A549 (cell line): ENCODE results near the gene CENPX. TPM values are rescaled to one million over a fixed set of nuclear protein-coding genes. Genes with fewer than 3 reads are reported as not detected.
A peak's percentile ranks its signal among the peaks of the same experiment; 100 is the strongest.

Experiments used
- ATAC-seq, 2 experiments: fragments of 200-7000 bp in 1 of 2; fragments of >200 bp in 1 of 2; cut with Nextera tagmentation in 1 of 2; cut with Tn5 transposase in 1 of 2; 3 replicates each; pipeline versions ENCODE4 v1.8.0 to v1.9.1; 2018 to 2020; ENCODE audit warnings: mild to moderate bottlenecking in 1 of 2, moderate library complexity in 1 of 2
- CTCF ChIA-PET: fragments of 300-600 bp; sonication (Branson Sonifier 250); formaldehyde crosslinking; extraction: SDS; loops from one replicate; lab custom pipeline; 2021; ENCODE audit warnings: antibody characterized with exemption, inconsistent platforms; lab: Yijun Ruan, JAX
- POLR2A ChIA-PET: fragments of 350-600 bp; formaldehyde crosslinking; extraction: SDS; loops from one replicate; lab custom pipeline; 2021; ENCODE audit warnings: antibody characterized with exemption, inconsistent platforms; lab: Yijun Ruan, JAX
- DNase-seq, 2 experiments: peaks; one replicate each; pipeline versions ENCODE4 v3.0.0 to v3.0.0-alpha.2; 2011 to 2016; ENCODE audit warnings: low read depth in 1 of 2, low spot score in 1 of 2
- FAIRE-seq: peaks from 2 replicates; lab custom pipeline; 2011; peaks lifted over from hg19 to GRCh38; lab: Jason Lieb, UNC
- H3K27ac ChIP-seq, 2 experiments: fragments of >200 bp; sonication (Bioruptor Twin); formaldehyde crosslinking; 3 replicates each; pipeline ENCODE4 v1.5.1; 2016 to 2017
- H3K4me1 ChIP-seq: fragments of >200 bp; sonication (Bioruptor Twin); formaldehyde crosslinking; 3 replicates; pipeline ENCODE4 v1.6.1; 2016
- H3K4me2 ChIP-seq: fragments of >200 bp; sonication (Bioruptor Twin); formaldehyde crosslinking; 3 replicates; pipeline ENCODE4 v1.6.1; 2016
- H3K4me3 ChIP-seq: fragments of >200 bp; sonication (Bioruptor Twin); formaldehyde crosslinking; 3 replicates; pipeline ENCODE4 v1.5.1; 2016
- H3K9me3 ChIP-seq: fragments of >200 bp; sonication (Bioruptor Twin); formaldehyde crosslinking; 3 replicates; pipeline ENCODE4 v1.6.1; 2016
- BCL3 ChIP-seq: fragments of >200 bp; sonication (Bioruptor Twin); formaldehyde crosslinking; IDR thresholded peaks from 3 replicates; pipeline ENCODE4 v1.6.1; 2016
- CBX2 ChIP-seq: fragments of 200-600 bp; sonication (generic); IDR thresholded peaks from 2 replicates; pipeline ENCODE4 v1.6.1; 2016; ENCODE audit warnings: low read depth, mild to moderate bottlenecking, borderline replicate concordance
- CEBPB ChIP-seq, 2 experiments: fragments of >200 bp in 1 of 2; sonication (Bioruptor Twin) in 1 of 2; formaldehyde crosslinking in 1 of 2; IDR thresholded peaks; 2 replicates each; pipeline ENCODE4 v1.6.1; 2012 to 2016
- EHF ChIP-seq: fragments of 250-450 bp; sonication (Bioruptor Pico); IDR thresholded peaks from 2 replicates; pipeline ENCODE4 v1.5.0; 2020; ENCODE audit warnings: mild to moderate bottlenecking
- EHMT2 ChIP-seq: fragments of 200-600 bp; sonication (generic); IDR thresholded peaks from 2 replicates; pipeline ENCODE4 v1.6.1; 2016; ENCODE audit warnings: antibody characterized with exemption, low read depth, mild to moderate bottlenecking, moderate library complexity
- EP300 ChIP-seq, 2 experiments: fragments of >200 bp; sonication (Bioruptor Twin); formaldehyde crosslinking; IDR thresholded peaks; 2 replicates in 1 of 2; 3 replicates in 1 of 2; pipeline ENCODE4 v1.6.1; 2016 to 2017
- FOSL2 ChIP-seq, 2 experiments: fragments of 450-650 bp in 1 of 2; fragments of >200 bp in 1 of 2; sonication (Bioruptor Twin) in 1 of 2; formaldehyde crosslinking; IDR thresholded peaks; 2 replicates each; pipeline versions ENCODE4 v1.5.0 to v1.6.1; 2016 to 2020; ENCODE audit warnings: mild to moderate bottlenecking in 1 of 2, moderate library complexity in 1 of 2
- FOXS1 ChIP-seq: fragments of 250-450 bp; sonication (Bioruptor Pico); IDR thresholded peaks from 2 replicates; pipeline ENCODE4 v1.5.0; 2020; ENCODE audit warnings: mild to moderate bottlenecking, moderate library complexity
- JUN ChIP-seq, 2 experiments: fragments of >200 bp; sonication (Bioruptor Twin); formaldehyde crosslinking; IDR thresholded peaks; 2 replicates in 1 of 2; 3 replicates in 1 of 2; pipeline ENCODE4 v1.6.1; 2016 to 2017
- KDM5A ChIP-seq: fragments of 200-600 bp; sonication (generic); IDR thresholded peaks from 2 replicates; pipeline ENCODE4 v1.6.1; 2016; ENCODE audit warnings: antibody characterized with exemption, mild to moderate bottlenecking
- MAX ChIP-seq: IDR thresholded peaks from 2 replicates; pipeline ENCODE4 v1.6.1; 2012
- MAZ ChIP-seq: fragments of 150-350 bp; IDR thresholded peaks from 2 replicates; pipeline ENCODE4 v1.6.1; 2014; ENCODE audit warnings: antibody characterized with exemption, low read depth, low read length, borderline replicate concordance
- MYC ChIP-seq: IDR thresholded peaks from 2 replicates; pipeline ENCODE4 v1.6.1; 2012; ENCODE audit warnings: mild to moderate bottlenecking, inconsistent platforms, low read length, improper control_type of control experiment, borderline replicate concordance
- PHF8 ChIP-seq: fragments of 200-600 bp; sonication (generic); IDR thresholded peaks from 2 replicates; pipeline ENCODE4 v1.6.1; 2016; ENCODE audit warnings: low read depth, mild to moderate bottlenecking, antibody characterized with exemption, moderate library complexity, borderline replicate concordance
- POLR2A ChIP-seq: IDR thresholded peaks from 2 replicates; pipeline ENCODE4 v1.6.1; 2012; ENCODE audit warnings: mild to moderate bottlenecking, low read length
- POLR2AphosphoS2 ChIP-seq: conservative IDR thresholded peaks from 2 replicates; pipeline ENCODE4 v1.6.1; 2012; ENCODE audit warnings: low read length, improper control_type of control experiment, inconsistent platforms
- RNF2 ChIP-seq: fragments of 200-600 bp; sonication (generic); IDR thresholded peaks from 2 replicates; pipeline ENCODE4 v1.6.1; 2016; ENCODE audit warnings: low read depth, mild to moderate bottlenecking, antibody characterized with exemption, moderate library complexity, borderline replicate concordance
- SREBF2 ChIP-seq: fragments of 450-650 bp; IDR thresholded peaks from 2 replicates; pipeline ENCODE4 v1.6.1; 2014; ENCODE audit warnings: mild to moderate bottlenecking, moderate library complexity
- TFCP2L1 ChIP-seq: fragments of 250-450 bp; sonication (Bioruptor Pico); IDR thresholded peaks from 2 replicates; pipeline ENCODE4 v1.5.0; 2021; ENCODE audit warnings: mild to moderate bottlenecking
- ZFP36 ChIP-seq: fragments of 450-650 bp; IDR thresholded peaks from 2 replicates; pipeline ENCODE4 v1.6.1; 2014; ENCODE audit warnings: borderline replicate concordance; ENCODE audit not compliant: partially characterized antibody
- WGBS: methylation state at CpG from one replicate; pipeline ENCODE4 v1.1.6; 2017; ENCODE audit errors: missing lambda C conversion rate; 5-methylcytosine and 5-hydroxymethylcytosine counted together
- polyA plus RNA-seq, 4 experiments: library from polyadenylated mRNA; depleted of rRNA in 3 of 4; stranded (reverse); fragments of >200 nt; fragmentation: RNase III in 1 of 4; extraction: RNeasy Plus Mini Kit Qiagen cat#74134 plus additional on column Dnase treatment in 1 of 4; gene quantifications; 2 replicates in 3 of 4; 3 replicates in 1 of 4; pipeline ENCODE4 v1.2.3, GENCODE V29; 2011 to 2017
- TF ChIP-seq, protein P1 (sequence below): fragments of 450-650 bp; IDR thresholded peaks from 2 replicates; pipeline ENCODE4 v1.6.1; 2014; ENCODE audit warnings: antibody characterized with exemption
- TF ChIP-seq, protein P2 (sequence below): IDR thresholded peaks from 2 replicates; pipeline ENCODE4 v1.6.1; 2012; ENCODE audit warnings: low read depth, borderline replicate concordance

CENPX gene
- polyA plus RNA-seq, 2 of the 4 experiments (the other 2 are of a cell fraction): 80.5 to 222 TPM

DNA sequence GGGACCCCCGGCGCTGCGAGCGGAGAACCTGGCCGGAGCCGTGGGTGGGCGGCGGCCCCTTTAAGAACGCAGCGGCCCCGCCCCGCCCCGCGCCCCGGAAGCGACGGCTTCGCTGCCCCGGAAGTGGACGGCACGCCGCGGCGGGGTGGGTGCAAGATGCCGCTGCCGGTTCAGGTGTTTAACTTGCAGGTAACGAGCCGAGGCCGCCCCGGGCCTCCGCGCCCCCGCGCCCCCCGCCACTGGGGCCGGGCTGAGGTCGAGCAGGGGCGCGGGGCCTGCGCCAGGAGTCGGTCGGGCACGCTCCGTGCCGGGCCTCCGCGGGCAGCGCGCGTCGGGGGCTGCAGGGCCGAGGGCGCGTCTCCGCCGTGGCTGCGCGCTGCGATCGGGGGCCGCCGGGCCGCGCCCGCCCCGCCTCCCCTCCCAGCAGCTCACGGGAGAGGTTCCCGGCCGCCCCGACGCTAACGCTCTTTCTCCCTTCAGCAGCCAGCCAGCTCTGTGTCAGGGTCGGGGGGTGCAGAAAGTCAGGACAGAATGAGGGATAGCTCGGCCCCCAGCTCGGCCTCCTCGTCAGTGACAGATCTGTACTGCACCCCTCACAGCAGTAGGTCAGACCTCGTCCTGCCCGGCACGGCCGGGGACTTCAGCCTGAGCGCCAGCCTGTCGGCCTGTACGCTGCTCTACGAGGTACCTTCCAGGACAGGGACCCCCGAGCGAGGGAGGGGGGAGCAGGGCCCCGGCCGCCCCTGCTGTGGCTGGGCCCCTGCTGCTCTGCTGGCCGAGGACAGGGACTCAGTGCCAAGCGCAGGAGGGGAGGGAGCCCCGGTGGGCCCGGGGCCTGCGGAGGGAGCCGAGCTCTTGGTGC, 29.3 kb upstream of the CENPX start, which contains the start of the genes GPS1 and RFNG:
Gene GPS1 (plus strand): TSS at position 123 of the 862 bp plus-strand sequence. CDS start 34 bp downstream, at position 157.
Gene RFNG (minus strand): TSS at position 36 of the 862 bp plus-strand sequence. CDS start 45 bp downstream, outside the sequence.
- peak within 1 kb of the TSS; percentile 91 for H3K4me2 ChIP-seq
- CTCF ChIA-PET: interaction anchor here (1.0 to 21.7 kb wide), 7 partner anchors 9 to 92 kb away, joined by 3 to 191 read pairs (median 24); partner anchors contain the start of genes DCXR, DUS1L and RAC3
- H3K9me3 ChIP-seq: no peaks in the 10 kb centered on the region
- POLR2A ChIA-PET: interaction anchor here (0.6 to 1.0 kb wide), 3 partner anchors 14 to 464 kb away, joined by 3 to 5 read pairs (median 3); partner anchors contain the start of genes DCXR and DUS1L
- H3K4me3 ChIP-seq: peak within 1 kb of the TSS; percentile 97
- WGBS: 4% methylated on average over 29 of the region's 94 CpGs
- peaks cover 16% of the 10 kb centered on the region; the same call in 2 of the 3 replicates for H3K4me1 ChIP-seq
- FAIRE-seq: no peak
- peak within 1 kb of the TSS; percentile 91 to 95 for H3K27ac ChIP-seq
- peak; percentile 63 for ATAC-seq
- DNase-seq: peak; percentile 69 to 85
- 0 out of 2 replicates have a peak, but pooled peaks have one; percentile 55 for TF ChIP-seq MAZ
- peak; percentile 71; the same call in 1 of the 2 replicates for TF ChIP-seq MAX
- TF ChIP-seq POLR2A: peak; percentile 44
- no peak for TF ChIP-seq POLR2AphosphoS2
- no peak for TF ChIP-seq EP300 (IDR thresholded peaks at IDR 0.05)
- TF ChIP-seq KDM5A: peak; percentile 27; the same call in 1 of the 2 replicates
- peak; percentile 77; the same call in 2 of the 3 replicates for TF ChIP-seq BCL3
- TF ChIP-seq JUN (IDR thresholded peaks at IDR 0.05): peak; percentile 75 to 94; a peak in 4 of 5 replicates

DNA sequence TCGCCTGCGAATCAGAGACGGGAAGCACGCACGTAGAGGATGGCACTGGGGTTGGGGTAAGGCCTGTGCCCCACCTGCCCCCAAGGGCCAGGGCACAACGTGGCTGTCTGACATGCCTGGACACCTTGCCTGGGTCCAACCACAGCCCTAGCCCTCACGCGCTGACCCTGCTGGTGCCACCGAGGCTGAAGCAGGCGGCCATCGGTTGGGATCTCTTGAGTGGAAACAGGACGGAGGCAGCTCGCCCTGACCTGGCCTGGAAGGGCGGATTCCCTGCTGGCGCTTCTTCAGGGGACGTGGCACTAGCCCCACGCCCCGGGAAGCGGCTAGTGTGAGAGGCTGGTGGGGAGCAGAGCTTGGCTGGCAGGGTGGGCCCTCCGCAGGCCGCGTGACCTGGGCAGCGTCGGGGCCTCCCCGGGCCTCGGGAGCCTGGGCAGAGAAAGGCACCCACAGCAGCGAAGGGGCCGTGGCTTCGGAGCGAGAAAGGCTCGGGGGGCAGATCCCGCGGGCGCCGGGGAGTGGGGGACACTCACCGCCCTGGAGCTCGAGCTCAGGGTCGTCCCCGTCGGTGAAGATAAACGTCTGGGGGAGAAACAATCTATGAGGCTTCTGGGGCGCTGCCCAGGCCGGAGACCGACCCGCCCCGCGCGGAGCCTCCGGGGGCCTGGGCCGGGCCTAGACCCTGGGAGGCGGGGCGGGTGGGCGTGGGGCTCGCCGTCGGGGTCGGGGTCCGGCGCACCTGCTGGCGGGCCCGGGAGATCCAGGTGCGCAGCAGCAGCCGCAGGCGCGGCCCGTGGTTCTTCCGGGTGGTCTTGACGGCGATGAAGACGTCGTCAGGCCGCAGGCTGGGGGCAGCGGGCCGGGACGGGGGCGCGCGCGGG, 28.3 kb upstream of the CENPX start:
- FAIRE-seq (no peak), DNase-seq (no peak), ATAC-seq (no peak)
- peak overlapping the region; percentile 97 for H3K4me3 ChIP-seq
- peak overlapping the region; percentile 91 to 95 for H3K27ac ChIP-seq
- H3K4me2 ChIP-seq: peak overlapping the region; percentile 91
- ChIA-PET POLR2A (interaction anchor here (1.0 to 2.0 kb wide), 3 partner anchors 13 to 47 kb away, joined by 3 to 8 read pairs (median 5); partner anchors contain the start of genes DCXR, DUS1L and FASN), CTCF (interaction anchor here (1.0 to 21.7 kb wide), 6 partner anchors 9 to 91 kb away, joined by 3 to 191 read pairs (median 6); partner anchors contain the start of genes DCXR, DUS1L and RAC3)
- H3K9me3 ChIP-seq: no peaks in the 10 kb centered on the region
- H3K4me1 ChIP-seq: peaks cover 16% of the 10 kb centered on the region; the same call in 2 of the 3 replicates
- 52% methylated on average over 39 of the region's 79 CpGs for WGBS
- TF ChIP-seq SREBF2 (no peak), PHF8 (0 out of 2 replicates have a peak, but pooled peaks have one; percentile 18)

DNA sequence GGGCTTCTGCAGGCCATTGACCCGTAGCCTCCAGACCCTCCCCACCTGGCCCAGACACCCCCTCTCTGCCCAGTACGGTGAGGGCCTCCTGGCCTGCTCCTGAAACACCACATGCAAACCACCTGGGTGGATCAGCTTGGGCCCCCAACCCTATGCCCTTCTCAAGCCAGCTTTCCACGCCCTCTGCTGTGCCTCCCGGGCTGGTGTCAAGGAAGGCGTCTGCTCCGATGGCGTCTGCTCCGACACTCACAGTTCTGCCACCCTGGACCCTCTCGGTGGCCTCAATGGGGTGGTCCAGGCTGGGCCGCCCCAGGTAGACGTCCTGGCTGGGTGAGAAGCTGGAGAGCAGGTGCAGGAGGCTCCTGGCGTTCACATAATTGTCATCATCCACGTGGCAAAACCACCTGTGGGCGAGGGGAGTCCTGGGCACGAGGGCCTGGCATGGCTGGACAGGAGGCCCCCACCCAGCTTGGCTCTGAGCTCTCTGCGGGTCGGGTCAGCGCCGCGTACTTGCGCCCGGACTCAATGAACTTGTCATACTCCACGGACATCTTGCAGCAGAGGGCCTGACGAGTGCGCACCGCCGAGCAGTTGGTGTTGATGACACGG, 27.6 kb upstream of the CENPX start:
- FAIRE-seq (no peak), DNase-seq (no peak), ATAC-seq (no peak)
- H3K9me3 ChIP-seq: no peaks in the 10 kb centered on the region
- H3K27ac ChIP-seq: peak overlapping the region in 1 of 2 experiments; percentile 95; a peak in 4 of 6 replicates
- ChIA-PET POLR2A (interaction anchor here (1.4 to 2.0 kb wide), 2 partner anchors 13 to 48 kb away, joined by 5 to 8 read pairs; partner anchors contain the start of genes DCXR and FASN), CTCF (interaction anchor here (1.1 to 21.7 kb wide), 8 partner anchors 9 to 91 kb away, joined by 3 to 191 read pairs (median 4); partner anchors contain the start of genes DCXR, DUS1L and RAC3)
- WGBS: 89% methylated on average over 28 of the region's 28 CpGs
- H3K4me1 ChIP-seq: peaks cover 16% of the 10 kb centered on the region; the same call in 2 of the 3 replicates
- peak overlapping the region; percentile 91 for H3K4me2 ChIP-seq
- H3K4me3 ChIP-seq: peak overlapping the region; percentile 97; the same call in 1 of the 3 replicates
- TF ChIP-seq FOXS1 (CRISPR knock-in tag) (no peak), SREBF2 (no peak), ZFP36 (no peak), MYC (no peak), BCL3 (no peak), CBX2 (no peak), EHF (CRISPR knock-in tag) (no peak), TFCP2L1 (CRISPR knock-in tag) (no peak), EHMT2 (no peak), RNF2 (no peak), PHF8 (no peak), FOSL2 (IDR thresholded peaks at IDR 0.05) (no peak), FOSL2 (CRISPR knock-in tag; IDR thresholded peaks at IDR 0.05) (no peak), CEBPB (IDR thresholded peaks at IDR 0.05) (no peak), KDM5A (no peak)
- TF ChIP-seq, protein P1, sequence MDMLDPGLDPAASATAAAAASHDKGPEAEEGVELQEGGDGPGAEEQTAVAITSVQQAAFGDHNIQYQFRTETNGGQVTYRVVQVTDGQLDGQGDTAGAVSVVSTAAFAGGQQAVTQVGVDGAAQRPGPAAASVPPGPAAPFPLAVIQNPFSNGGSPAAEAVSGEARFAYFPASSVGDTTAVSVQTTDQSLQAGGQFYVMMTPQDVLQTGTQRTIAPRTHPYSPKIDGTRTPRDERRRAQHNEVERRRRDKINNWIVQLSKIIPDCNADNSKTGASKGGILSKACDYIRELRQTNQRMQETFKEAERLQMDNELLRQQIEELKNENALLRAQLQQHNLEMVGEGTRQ: no peak
- TF ChIP-seq, protein P2, sequence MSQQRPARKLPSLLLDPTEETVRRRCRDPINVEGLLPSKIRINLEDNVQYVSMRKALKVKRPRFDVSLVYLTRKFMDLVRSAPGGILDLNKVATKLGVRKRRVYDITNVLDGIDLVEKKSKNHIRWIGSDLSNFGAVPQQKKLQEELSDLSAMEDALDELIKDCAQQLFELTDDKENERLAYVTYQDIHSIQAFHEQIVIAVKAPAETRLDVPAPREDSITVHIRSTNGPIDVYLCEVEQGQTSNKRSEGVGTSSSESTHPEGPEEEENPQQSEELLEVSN: no peak
